H1 (cell line): Measurements from ENCODE around the gene KLF13. TPM values are rescaled to one million over a fixed set of nuclear protein-coding genes. Genes with fewer than 3 reads are reported as not detected.

ENCODE experiments used
- CTCF ChIA-PET: fragments of 300-600 bp; sonication (Branson Sonifier 250); formaldehyde crosslinking; loops from one replicate; lab custom pipeline; 2021; ENCODE audit not compliant: partially characterized antibody; lab: Charles Lee
- POLR2A ChIA-PET: fragments of 300-600 bp; sonication (Branson Sonifier 250); formaldehyde crosslinking; loops from one replicate; lab custom pipeline; 2021; ENCODE audit warnings: inconsistent platforms; ENCODE audit not compliant: partially characterized antibody; lab: Charles Lee
- DNase-seq, 2 experiments: peaks; one replicate each; pipeline versions ENCODE4 v3.0.0 to v3.0.0-alpha.2; 2010 to 2022; ENCODE audit warnings: low spot score in 2 of 2, low read depth in 1 of 2, mixed read lengths in 1 of 2
- FAIRE-seq: peaks from 2 replicates; lab custom pipeline; 2011; peaks lifted over from hg19 to GRCh38; lab: Jason Lieb, UNC
- H2AFZ ChIP-seq: 2 replicates; pipeline ENCODE4 v1.8.1; 2012; ENCODE audit warnings: low read length, inconsistent platforms
- H2AK5ac ChIP-seq: 2 replicates; pipeline ENCODE4 v1.6.1; 2013; ENCODE audit warnings: low read depth, low read length
- H2BK120ac ChIP-seq: replicated peaks from 2 replicates; pipeline ENCODE3; 2013; ENCODE audit warnings: low read depth, low read length, inconsistent platforms
- H2BK12ac ChIP-seq: 2 replicates; pipeline ENCODE4 v1.6.1; 2013; ENCODE audit warnings: low read depth, low read length
- H2BK15ac ChIP-seq: 2 replicates; pipeline ENCODE4 v1.6.1; 2013; ENCODE audit warnings: low read length
- H2BK20ac ChIP-seq: 2 replicates; pipeline ENCODE4 v1.6.1; 2013; ENCODE audit warnings: low read length
- H2BK5ac ChIP-seq: 2 replicates; pipeline ENCODE4 v1.6.1; 2013; ENCODE audit warnings: low read depth, low read length
- H3K14ac ChIP-seq: 2 replicates; pipeline ENCODE4 v1.6.1; 2013; ENCODE audit warnings: inconsistent platforms; ENCODE audit not compliant: insufficient read length
- H3K18ac ChIP-seq: 2 replicates; pipeline ENCODE4 v1.6.1; 2013; ENCODE audit warnings: low read length; ENCODE audit errors: extremely low read depth
- H3K23ac ChIP-seq: 2 replicates; pipeline ENCODE4 v1.6.1; 2013; ENCODE audit warnings: inconsistent platforms; ENCODE audit not compliant: insufficient read length
- H3K23me2 ChIP-seq: 2 replicates; pipeline ENCODE4 v1.6.1; 2013; ENCODE audit warnings: low read depth, low read length
- H3K27ac ChIP-seq: 2 replicates; pipeline ENCODE4 v1.6.1; 2011; ENCODE audit warnings: low read depth, low read length, inconsistent platforms
- H3K27me3 ChIP-seq, 4 experiments: replicated peaks in 1 of 4; 1 replicate in 1 of 4; 2 replicates in 3 of 4; pipeline versions ENCODE4 v1.6.1 to v1.8.1; 2011 to 2013; ENCODE audit warnings: low read length in 3 of 4, mild to moderate bottlenecking in 3 of 4, inconsistent platforms in 2 of 4, mixed read lengths in 2 of 4, moderate library complexity in 1 of 4; ENCODE audit not compliant: control insufficient read depth in 3 of 4, insufficient read depth in 3 of 4; ENCODE audit errors: extremely low read depth in 1 of 4
- H3K36me3 ChIP-seq, 4 experiments: 2 replicates each; pipeline versions ENCODE4 v1.6.1 to v1.8.1; 2011 to 2013; ENCODE audit warnings: mild to moderate bottlenecking in 4 of 4, low read length in 3 of 4, moderate library complexity in 2 of 4, control low read depth in 1 of 4, inconsistent platforms in 1 of 4; ENCODE audit not compliant: insufficient read depth in 4 of 4, control insufficient read depth in 2 of 4
- H3K4ac ChIP-seq: replicated peaks from 2 replicates; pipeline ENCODE3; 2013; ENCODE audit warnings: low read length, low read depth, mixed read lengths, inconsistent platforms; ENCODE audit not compliant: insufficient read length
- H3K4me1 ChIP-seq, 4 experiments: replicated peaks in 1 of 4; 1 replicate in 1 of 4; 2 replicates in 3 of 4; pipeline versions ENCODE4 v1.6.1 to v1.8.1; 2011 to 2013; ENCODE audit warnings: low read length in 3 of 4, inconsistent platforms in 2 of 4, mixed read lengths in 1 of 4; ENCODE audit not compliant: insufficient read depth in 4 of 4, control insufficient read depth in 3 of 4
- H3K4me2 ChIP-seq, 2 experiments: 2 replicates each; pipeline versions ENCODE4 v1.6.1 to v1.8.1; 2011 to 2013; ENCODE audit warnings: low read depth in 2 of 2, low read length in 2 of 2, control low read depth in 1 of 2, inconsistent platforms in 1 of 2, mild to moderate bottlenecking in 1 of 2; ENCODE audit not compliant: insufficient read depth in 1 of 2
- H3K4me3 ChIP-seq, 4 experiments: fragments of 200-600, 300-600 bp in 1 of 4; sonication (generic), shearing (Covaris generic), sonication (Bioruptor Twin) in 1 of 4; 2 replicates each; pipeline versions ENCODE4 v1.5.1 to v1.8.1; 2011 to 2016; ENCODE audit warnings: low read length in 4 of 4, low read depth in 3 of 4, control low read depth in 2 of 4, inconsistent platforms in 2 of 4, mild to moderate bottlenecking in 2 of 4, mixed read lengths in 1 of 4, moderate library complexity in 1 of 4; ENCODE audit not compliant: insufficient read depth in 2 of 4; ENCODE audit errors: extremely low read depth in 1 of 4
- H3K56ac ChIP-seq: replicated peaks from 2 replicates; pipeline ENCODE3; 2013; ENCODE audit warnings: low read depth, mild to moderate bottlenecking, mixed read lengths, low read length, inconsistent platforms; ENCODE audit not compliant: insufficient read length
- H3K79me1 ChIP-seq: 2 replicates; pipeline ENCODE4 v1.6.1; 2013; ENCODE audit warnings: low read depth, low read length, control low read depth
- H3K79me2 ChIP-seq, 2 experiments: 2 replicates each; pipeline versions ENCODE4 v1.6.1 to v1.8.1; 2012 to 2013; ENCODE audit warnings: low read length in 2 of 2, mild to moderate bottlenecking in 2 of 2, inconsistent platforms in 1 of 2; ENCODE audit not compliant: insufficient read depth in 2 of 2, control insufficient read depth in 1 of 2
- H3K9ac ChIP-seq, 4 experiments: replicated peaks in 1 of 4; 1 replicate in 1 of 4; 2 replicates in 3 of 4; pipeline versions ENCODE4 v1.6.1 to v1.8.1; 2011 to 2013; ENCODE audit warnings: low read depth in 3 of 4, low read length in 3 of 4, control low read depth in 2 of 4, mild to moderate bottlenecking in 2 of 4, moderate library complexity in 2 of 4, inconsistent platforms in 1 of 4; ENCODE audit errors: extremely low read depth in 1 of 4
- H3K9me3 ChIP-seq, 2 experiments: 2 replicates each; pipeline versions ENCODE4 v1.6.1 to v1.8.1; 2012 to 2013; ENCODE audit warnings: mild to moderate bottlenecking in 2 of 2, moderate library complexity in 2 of 2, control low read depth in 1 of 2, inconsistent platforms in 1 of 2, low read depth in 1 of 2, low read length in 1 of 2, mixed read lengths in 1 of 2; ENCODE audit not compliant: insufficient read depth in 2 of 2
- H4K20me1 ChIP-seq, 2 experiments: replicated peaks in 1 of 2; 2 replicates each; pipeline versions ENCODE3 to v1.8.1; 2011 to 2013; ENCODE audit warnings: inconsistent platforms in 2 of 2, low read length in 2 of 2, mild to moderate bottlenecking in 1 of 2; ENCODE audit not compliant: insufficient read depth in 2 of 2, control insufficient read depth in 1 of 2
- H4K5ac ChIP-seq: 2 replicates; pipeline ENCODE4 v1.6.1; 2013; ENCODE audit warnings: low read length, low read depth, mixed read lengths, inconsistent platforms; ENCODE audit not compliant: insufficient read length
- H4K8ac ChIP-seq: 2 replicates; pipeline ENCODE4 v1.8.0; 2013; ENCODE audit warnings: mild to moderate bottlenecking, moderate library complexity, low read length, inconsistent platforms; ENCODE audit not compliant: insufficient read depth; ENCODE audit errors: extremely low read depth
- H4K91ac ChIP-seq: replicated peaks from 2 replicates; pipeline ENCODE3; 2013; ENCODE audit warnings: low read length, mixed read lengths, inconsistent platforms; ENCODE audit not compliant: insufficient read length
- CTBP2 ChIP-seq: IDR thresholded peaks from 2 replicates; pipeline ENCODE4 v1.7.0; 2011; ENCODE audit warnings: borderline replicate concordance, mild to moderate bottlenecking, moderate library complexity, mixed read lengths, low read length; ENCODE audit not compliant: insufficient read depth, insufficient read length
- EGR1 ChIP-seq: IDR thresholded peaks from 2 replicates; pipeline ENCODE4 v1.6.1; 2011; ENCODE audit warnings: low read depth, low read length, borderline replicate concordance
- WGBS, 2 experiments: shearing (Covaris generic) in 1 of 2; methylation state at CpG; one replicate each; pipeline versions ENCODE4 v1.1.6 to v1.1.7; 2013 to 2015; ENCODE audit warnings: low lambda C conversion rate in 2 of 2, mixed read lengths in 2 of 2, inconsistent platforms in 1 of 2, low coverage in 1 of 2, missing lambda C conversion rate in 1 of 2; ENCODE audit not compliant: insufficient replicate concordance in 2 of 2, insufficient coverage in 1 of 2, insufficient read length in 1 of 2; ENCODE audit errors: extremely low coverage in 1 of 2, missing lambda C conversion rate in 1 of 2; 5-methylcytosine and 5-hydroxymethylcytosine counted together
- polyA plus RNA-seq, 7 experiments: library from polyadenylated mRNA; depleted of rRNA in 3 of 7; stranded (reverse) in 5 of 7; unstranded in 2 of 7; fragments of >200 nt in 5 of 7; fragments of 200-250 nt in 2 of 7; gene quantifications; 1 replicate in 5 of 7; 2 replicates in 1 of 7; 4 replicates in 1 of 7; pipeline versions ENCODE4 v1.2.1 to v1.2.3, GENCODE V29; 2011 to 2013; ENCODE audit warnings: missing spikeins in 2 of 7, mixed read lengths in 2 of 7
- total RNA-seq: library from RNA; stranded (reverse); fragmentation: NEBNext Ultra II Directional; extraction: Animal tissue kit (Norgen Biotek cat#: 25700); gene quantifications from 2 replicates; pipeline ENCODE4 v1.2.1, GENCODE V29; 2021

KLF13 gene
- total and polyA plus RNA-seq, 2 of the 8 experiments (the other 6 are each of a cell fraction or from before 2014, with no cell fraction given) = 18.3 to 33.4 TPM

DNA sequence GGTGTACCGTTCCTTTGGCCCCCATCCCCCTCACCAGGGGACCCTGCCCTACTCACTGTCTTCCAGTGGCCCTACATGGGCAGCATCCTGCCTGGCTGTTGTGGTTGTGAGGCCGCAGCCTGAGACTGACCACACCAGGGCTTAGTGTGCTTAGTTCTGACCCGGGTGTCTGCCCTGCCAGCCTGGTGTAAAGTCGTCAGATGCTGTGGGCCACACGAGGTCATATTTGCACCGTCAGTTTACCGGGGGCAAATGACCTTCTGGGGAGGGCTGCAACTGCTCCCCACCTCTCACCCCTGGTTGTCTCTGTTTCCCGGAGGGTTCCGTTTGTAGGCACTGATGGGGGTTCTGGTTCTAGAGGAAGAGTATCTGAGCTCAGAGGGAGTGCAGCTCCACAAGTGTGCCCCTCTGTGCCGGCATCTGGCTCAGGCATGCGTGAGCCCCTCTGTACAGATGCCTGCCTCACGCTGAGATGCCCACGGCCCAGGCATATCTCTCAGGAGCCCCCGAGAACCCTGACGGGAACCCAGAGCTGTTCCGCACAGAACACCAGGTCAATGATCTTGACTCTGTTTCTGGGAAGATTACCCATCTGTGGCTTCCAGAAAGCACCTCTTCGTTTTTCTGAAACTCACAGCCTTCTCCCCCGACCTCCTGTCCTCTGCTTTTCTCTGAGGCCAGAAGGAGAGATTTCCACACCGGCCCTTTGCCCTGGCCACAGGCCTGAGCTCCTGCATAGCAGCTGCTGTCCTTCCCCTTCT lies 19.2 kb downstream of the KLF13 start:
- Histone ChIP-seq H3K4me2 (no peak overlapping the region), H4K91ac (no peak overlapping the region), H3K56ac (no peak overlapping the region), H3K18ac (no peak overlapping the region; the same call in 1 of the 2 replicates), H3K23ac (no peak overlapping the region), H3K79me2 (peaks cover 0 to 56% of the 10 kb centered on the region in 2 experiments; a peak in 3 of 4 replicates), H2BK15ac (no peak overlapping the region), H3K14ac (no peak overlapping the region), H3K4me1 (peaks cover 0 to 18% (median 3%) of the 10 kb centered on the region in 4 experiments; a peak in 5 of 7 replicates), H2BK20ac (no peak overlapping the region), H4K5ac (no peak overlapping the region), H2AFZ (no peak overlapping the region), H3K23me2 (no peaks in the 10 kb centered on the region), H3K27me3 (no peaks in the 10 kb centered on the region), H3K4ac (no peak overlapping the region), H2BK5ac (no peak overlapping the region; the same call in 1 of the 2 replicates), H4K8ac (no peak overlapping the region), H2BK120ac (no peak overlapping the region), H2AK5ac (no peak overlapping the region), H3K27ac (no peak overlapping the region), H3K9ac (no peak overlapping the region), H3K4me3 (no peak overlapping the region), H3K79me1 (peaks cover 37% of the 10 kb centered on the region), H4K20me1 (peaks cover 21 to 46% of the 10 kb centered on the region in 2 experiments), H3K36me3 (no peaks in the 10 kb centered on the region), H3K9me3 (no peaks in the 10 kb centered on the region), H2BK12ac (0 out of 2 replicates have a peak overlapping the region, but pooled peaks have one; percentile 50)
- ChIA-PET CTCF (interaction anchor here (0.6 to 2.2 kb wide), 4 partner anchors 11 to 89 kb away, joined by 3 to 9 read pairs (median 3); no protein-coding TSS in a partner anchor), POLR2A (no interaction called here)
- no peak for FAIRE-seq
- no peak for DNase-seq
- 88% methylated on average over 16 of the region's 19 CpGs; no CpG with 5 or more reads in 1 of the 2 experiments for WGBS, 2 experiments
- TF ChIP-seq CTBP2 = no peak
- TF ChIP-seq EGR1 = no peak
